HG02840 (cell line): Measurements from ENCODE around the gene MLYCD.

Source experiments
- ATAC-seq: cut with Tn5 transposase; IDR thresholded peaks from one replicate; pipeline ENCODE4 v1.9.1; 2021; ENCODE audit warnings: mild to moderate bottlenecking, moderate library complexity, moderate number of reproducible peaks; ENCODE audit not compliant: unreplicated experiment, low FRiP score

MLYCD gene

DNA sequence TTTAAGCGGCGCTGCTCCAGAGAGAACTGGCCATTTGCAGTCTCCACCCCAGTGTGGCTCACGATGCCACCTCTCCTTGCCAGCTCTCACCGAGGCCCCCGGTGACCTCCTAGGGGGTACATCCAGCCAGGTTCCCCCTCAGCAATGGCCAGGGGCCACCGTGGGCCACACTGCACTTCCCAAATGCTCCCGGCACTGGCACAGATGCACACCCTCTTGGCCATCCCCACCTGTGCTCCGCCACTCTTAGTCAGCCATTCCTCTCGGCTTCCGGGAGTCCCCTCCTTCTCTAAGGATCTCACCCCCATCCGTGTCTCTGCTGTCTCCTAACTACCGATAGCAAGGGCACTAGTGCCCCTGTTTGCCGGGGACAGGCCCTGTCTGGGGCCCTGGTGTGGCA lies 25.8 kb downstream of the MLYCD start:
- ATAC-seq = no peak

DNA sequence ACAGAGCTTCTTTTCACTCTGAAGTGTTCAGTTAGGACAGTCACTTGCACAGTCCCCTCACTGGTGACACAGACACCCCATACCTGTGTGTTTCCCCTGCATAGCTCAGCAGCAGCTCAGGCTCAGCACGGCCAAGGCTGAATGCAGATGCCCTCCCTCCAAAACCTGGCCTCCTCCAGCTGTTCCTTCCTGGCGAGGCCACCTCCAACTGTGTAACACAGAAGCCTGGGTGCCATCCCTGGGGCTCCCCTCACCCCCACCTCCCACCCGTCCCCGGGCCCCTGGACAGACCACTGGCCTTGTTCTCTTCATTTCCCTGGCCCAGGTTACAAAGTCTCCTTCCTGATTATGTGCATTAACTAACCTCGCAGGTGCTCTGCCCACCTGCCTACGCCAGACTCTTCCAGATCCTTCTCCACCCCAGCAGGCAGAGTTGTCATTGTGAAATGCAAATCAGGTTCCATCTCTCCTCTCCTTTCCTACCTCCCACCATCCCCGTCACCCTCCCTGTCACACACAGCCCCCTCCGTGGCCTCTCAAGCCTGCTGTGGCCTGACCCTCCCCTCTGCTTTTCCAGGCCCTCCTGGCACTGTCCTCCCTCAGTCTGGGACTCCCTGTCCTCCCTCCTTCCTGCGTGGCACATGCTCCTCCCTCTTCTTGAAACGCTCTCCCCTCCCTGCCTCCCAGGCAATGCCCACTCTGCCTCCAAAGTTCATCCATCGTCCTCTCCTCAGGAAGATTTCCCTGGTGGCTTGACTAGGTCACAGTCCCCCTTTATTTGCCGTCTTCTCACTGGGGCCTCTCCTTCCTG lies 26.4 kb downstream of the MLYCD start:
- no peak for ATAC-seq

DNA sequence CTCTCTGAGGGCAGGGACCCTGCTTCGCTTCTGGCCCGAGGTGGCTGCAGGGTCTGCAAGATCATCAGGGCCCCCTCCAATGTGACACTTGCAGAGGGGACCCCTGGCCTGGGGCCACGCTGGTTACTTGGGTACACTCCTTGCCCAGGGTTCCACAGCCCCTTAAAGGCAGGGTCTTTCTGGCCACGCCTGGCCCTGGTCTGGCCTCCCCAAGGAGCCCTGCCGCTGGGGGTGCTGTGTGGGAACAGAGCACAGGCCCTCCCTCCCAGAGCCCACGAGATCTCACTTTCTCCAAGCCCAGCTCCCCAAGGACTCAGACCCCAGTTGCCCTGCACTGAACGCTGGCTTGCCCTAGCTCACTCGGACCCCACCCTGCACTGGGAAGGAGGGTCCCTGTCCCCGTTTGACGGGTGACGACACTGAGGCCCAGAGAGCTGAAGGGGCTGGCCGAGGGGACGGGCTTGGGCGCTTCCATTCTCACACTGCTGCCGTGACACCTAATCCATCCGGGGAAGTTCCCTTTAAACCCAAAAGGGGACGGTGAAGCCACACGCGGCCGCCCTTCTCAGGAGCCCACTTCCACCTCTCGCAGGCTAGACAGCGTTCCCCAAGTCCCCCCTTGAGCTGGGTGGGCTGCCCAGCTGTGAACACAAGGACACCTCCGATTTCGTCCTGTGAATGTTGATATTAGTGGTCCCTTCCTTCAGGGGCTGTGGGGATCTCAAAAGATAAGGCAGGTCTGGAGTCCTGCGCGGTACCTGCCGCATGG lies 27.2 kb downstream of the MLYCD start:
- no peak for ATAC-seq

DNA sequence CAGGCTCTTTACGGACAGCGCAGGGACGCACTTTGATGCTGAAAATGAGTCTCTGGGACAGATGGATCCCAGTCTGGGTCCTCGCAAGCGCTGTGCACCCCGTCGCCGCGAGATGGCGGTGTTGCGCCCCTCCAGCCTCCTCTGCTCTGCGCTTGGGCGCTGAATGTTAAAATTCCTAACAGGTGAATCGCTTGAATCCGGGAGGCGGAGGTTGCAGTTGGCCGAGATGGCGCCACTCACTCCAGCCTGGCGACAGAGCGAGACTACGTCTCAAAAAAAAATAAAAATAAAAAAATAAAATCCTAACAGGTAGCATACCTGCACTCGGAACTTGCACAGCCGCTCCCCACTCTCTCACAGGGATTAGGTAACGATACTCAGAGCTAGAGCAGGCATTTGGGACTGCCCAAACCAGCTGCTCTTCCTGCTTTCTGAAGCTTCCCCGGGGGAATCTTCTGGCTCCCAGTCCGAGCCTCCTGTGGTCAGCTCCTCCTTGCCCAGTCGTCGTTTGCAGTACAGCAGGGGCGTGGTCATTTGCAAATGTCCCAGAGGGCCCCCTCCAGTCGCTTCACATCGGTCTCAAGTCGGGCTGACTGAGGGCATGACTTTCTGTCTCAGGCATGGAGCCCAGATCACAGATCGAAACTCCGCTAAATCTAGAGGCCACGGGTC lies 27.9 kb downstream of the MLYCD start:
- ATAC-seq = no peak

DNA sequence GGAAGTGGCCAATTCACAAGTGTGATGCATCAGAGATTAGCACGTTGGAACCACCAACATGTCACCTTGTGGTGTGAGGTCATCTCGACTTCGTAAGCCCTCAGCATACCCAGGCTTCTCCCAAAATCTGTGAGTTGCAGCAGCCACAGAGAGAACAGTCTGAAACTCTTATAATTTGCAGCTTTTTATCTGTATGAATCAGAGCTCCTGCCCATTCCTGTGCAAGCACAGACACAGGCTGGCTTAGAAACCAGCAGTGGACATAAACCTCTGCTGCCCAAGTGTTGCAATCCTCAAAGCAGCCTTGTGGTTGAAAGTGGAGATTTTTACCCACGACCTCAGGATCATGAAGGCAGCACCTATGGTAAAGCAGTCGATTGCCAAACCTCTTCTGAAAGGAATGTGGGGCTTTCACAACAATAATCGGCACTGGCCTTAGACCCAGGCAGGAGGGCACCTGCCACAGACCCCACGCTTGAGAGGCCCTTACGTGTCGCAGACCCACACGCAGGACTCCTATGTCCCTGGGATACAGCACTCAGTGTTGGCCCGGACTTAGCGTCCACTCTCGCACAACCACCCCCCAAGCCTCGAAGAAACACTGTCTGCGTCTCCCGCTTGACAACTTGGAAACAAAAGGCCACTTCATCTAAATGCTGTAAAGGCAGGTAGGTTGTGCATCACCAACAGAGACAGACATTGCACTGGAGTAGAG lies 29.6 kb downstream of the MLYCD start:
- no peak for ATAC-seq

DNA sequence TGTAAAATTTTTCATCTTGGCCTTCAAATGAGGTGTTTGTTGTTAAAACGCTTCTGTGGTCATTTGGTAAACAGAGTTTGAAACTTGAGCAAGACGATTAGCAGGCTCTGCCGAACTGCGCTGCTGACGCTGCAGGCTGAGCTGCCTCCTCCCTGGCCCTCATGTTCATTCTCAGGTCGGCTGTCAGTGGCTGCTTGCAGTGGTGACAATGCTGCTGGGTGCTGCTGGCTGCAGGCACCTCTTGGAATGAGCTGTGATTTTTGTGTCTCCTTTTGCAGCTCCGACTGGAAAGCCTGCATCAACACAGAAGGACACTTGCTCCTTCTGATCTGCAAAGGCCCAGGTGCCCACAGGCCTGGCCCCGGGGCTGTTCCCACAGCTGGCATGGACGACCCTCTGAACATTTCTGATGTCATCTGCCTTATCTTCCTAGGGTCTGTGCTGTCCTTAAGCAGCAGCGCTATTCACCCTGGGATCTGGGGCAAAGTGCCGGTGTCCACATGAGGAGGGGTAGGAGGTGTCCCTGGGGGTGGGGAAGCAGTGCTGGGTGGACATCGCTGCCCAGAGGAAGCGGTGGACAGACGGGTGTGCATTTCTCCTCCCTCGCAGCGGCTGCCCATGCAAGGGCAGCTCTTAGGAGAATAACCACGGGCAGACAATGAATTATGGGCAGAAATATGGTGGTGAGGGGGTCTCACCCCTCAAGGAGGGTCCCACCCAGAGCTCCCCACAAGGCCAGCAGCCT lies 31.1 kb downstream of the MLYCD start:
- ATAC-seq = no peak

DNA sequence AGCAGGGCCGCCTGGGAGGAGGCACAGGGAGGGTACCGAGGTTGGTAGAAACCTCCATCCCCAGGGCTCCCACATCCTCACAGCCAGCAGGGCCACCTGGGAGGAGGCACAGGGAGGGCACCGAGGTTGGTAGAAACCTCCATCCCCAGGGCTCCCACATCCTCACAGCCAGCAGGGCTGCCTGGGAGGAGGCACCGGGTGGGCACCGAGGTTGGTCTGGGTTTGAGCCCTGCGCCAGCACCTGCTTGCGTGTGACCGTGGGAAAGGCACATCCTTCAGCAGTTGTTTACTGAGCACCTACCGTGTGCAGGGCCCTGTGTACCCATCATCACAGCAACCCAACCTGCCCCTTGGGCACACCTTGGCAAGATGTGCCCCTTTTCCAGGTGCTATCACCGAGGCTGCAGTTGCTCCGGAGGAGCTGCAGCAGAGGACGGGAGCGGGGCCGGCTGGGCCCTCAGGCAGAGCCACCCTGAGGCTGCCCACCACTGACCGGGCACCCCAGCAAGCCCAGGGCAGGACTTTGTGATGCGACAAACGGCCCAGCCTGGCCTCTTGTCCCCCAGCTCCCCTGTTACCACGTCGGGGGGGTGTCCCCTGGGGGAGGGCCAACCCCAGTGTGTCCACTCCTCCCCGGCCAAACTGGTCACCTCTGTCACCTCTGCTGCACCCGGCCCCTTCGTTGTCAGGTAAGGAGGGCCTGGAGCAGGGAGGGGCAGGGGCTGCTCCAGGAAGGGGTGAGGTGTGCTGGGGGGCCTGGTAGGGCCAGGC lies 32.0 kb downstream of the MLYCD start:
- ATAC-seq = no peak

- no peak for ATAC-seq
These were observed 32.6 kb downstream of the MLYCD start for GRCh38 chr16:83931556-83931955.

DNA sequence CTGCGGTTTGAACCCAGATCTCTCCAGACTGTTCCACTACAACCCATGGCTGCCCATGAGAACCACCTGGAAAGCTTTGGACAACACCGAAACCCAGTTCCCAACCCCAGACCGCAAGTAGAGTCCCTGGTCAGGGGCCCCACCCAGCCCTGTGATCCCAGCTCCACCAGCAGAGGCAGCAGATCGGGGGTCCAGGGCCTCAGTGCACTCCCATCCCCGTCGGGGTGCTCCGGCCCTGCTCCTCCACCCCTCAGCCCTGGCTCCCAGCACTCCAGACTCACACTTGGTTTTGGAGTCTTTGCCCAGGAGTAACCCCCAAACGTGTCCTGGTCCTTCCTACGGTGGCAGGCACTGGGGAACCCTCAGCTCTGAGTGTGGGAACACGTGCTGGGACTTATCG lies 33.4 kb downstream of the MLYCD start:
- no peak for ATAC-seq

GRCh38 chr16:83932955-83933673 lies 34.2 kb downstream of the MLYCD start:
- no peak for ATAC-seq

DNA sequence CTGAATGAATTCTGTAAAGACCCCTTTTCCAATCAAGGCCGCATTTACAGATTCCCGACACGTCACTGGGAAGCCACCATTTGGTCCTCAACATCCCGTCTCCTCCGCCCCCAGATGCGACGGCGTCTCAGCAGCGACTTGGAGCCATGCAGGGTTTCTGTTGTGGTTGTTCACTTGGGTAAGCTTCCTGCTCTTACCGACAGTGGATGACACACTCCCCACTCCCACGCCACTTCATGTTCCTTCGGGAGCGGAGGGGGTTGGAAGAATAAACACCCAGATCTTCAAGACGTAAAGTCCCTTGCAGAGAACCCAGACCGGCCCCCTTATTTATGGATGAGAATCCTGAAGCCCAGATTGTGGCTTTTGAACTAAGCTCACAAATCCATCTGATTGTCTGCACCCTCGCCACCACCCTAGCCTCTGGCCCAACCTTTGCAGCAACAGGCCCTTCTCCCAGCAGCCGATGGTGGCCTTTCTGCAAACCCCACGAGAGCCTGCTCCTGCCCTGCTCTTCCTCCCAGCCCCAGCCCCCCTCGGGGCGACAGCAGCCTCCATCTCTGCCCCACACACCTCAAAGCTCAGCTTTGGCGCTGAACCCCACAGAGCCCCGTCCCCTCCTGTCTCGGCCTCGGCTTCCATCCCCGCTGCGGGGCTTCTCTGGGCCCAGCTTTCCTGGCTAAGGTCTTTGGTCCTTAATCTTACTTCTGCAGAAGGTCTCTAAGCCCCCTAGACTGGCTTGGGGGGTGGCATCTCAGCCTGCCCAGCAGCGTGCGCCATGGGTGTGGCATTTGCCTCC lies 35.2 kb downstream of the MLYCD start:
- ATAC-seq = no peak

- ATAC-seq = no peak
These were observed 35.7 kb downstream of the MLYCD start for GRCh38 chr16:83934684-83934977.

DNA sequence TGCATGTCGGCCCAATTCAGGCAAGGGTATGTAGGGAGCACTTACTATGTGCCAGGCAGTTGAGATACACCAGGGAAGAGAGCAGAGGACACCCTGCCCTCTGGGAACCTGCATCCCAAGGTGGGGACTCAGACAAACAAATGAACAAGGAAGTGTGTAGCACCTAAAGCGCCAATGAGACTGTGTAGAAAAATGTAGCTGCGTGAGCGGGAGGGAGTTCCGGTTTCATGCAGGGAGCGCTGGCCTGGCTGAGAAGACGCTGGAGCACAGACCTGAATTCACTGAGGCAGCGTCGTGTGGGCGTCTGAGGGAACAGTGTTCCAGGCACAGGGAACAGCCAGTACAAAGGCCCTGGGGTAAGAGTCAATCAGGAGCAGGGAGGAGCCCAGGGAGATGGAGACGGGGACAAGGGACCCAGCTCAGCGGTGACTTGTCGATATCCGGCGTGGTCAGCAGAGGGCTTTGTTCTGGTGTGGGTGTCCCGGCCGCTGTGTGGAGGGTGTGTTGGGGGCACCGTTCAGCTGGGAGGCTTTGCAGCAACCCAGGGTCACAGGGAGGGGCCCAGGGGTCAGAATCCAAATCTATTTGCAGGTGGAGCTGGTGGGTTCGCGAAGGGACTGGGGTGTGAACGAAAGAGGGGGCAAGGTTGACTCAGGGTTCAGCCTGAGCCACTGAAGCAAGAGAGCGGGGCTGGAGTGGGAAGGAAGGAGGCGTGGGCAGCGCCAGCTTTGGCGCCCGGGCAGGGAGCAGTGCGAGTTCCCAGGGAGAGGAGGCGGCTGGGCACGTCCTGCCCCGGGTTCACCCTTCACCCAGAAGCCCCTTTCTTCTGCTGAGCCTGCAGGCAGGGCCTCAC lies 36.3 kb downstream of the MLYCD start:
- no peak for ATAC-seq

- no peak for ATAC-seq
These were observed 36.9 kb downstream of the MLYCD start for GRCh38 chr16:83935858-83936255.

GRCh38 chr16:83936581-83937165 lies 37.8 kb downstream of the MLYCD start:
- no peak for ATAC-seq

DNA sequence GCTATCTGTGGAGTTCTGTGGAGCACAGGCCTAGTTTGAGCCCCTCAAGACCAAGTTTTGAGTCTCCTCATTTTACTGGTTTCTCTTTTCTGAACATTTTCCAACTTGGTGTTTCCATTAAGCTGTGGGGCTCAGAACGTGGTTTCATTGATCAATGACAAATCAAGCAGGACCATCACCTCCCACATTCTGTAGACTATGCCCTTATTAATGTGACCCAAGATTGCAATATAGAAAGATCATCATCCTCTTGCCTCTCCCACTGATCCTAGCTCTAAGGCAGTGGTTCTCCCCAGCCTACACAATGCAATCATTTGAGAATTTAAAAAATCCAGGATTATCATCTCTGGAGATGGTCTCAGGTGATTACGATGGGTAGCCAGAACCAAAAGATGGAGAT lies 38.4 kb downstream of the MLYCD start:
- ATAC-seq = no peak
